ENCODE results near the gene CASK.

- TF ChIP-seq POLR2A (IDR thresholded peaks at IDR 0.05) (no peak), EP300 (IDR thresholded peaks at IDR 0.05) (no peak), CTCF (IDR thresholded peaks at IDR 0.05) (no peak), POLR2AphosphoS5 (IDR thresholded peaks at IDR 0.05) (no peak)
Observed at GRCh38 chrX:41522671-41523070, 400.7 kb downstream of the CASK start.

Measured in stomach (tissue), 4 donors.